HepG2 (cell line): Measurements from ENCODE around the gene TEX30.

Source experiments
- FOXP1 ChIP-seq, 2 experiments: fragments of 450-650 bp in 1 of 2; IDR thresholded peaks; 2 replicates each; pipeline ENCODE4 v1.6.1; 2017 to 2018; ENCODE audit warnings: antibody characterized with exemption in 1 of 2
- MAZ ChIP-seq, 2 experiments: sonication (generic) in 1 of 2; formaldehyde crosslinking in 1 of 2; IDR thresholded peaks; 2 replicates each; pipeline versions ENCODE4 v1.5.0 to v1.6.1; 2012 to 2020; ENCODE audit warnings: low read depth in 2 of 2, mild to moderate bottlenecking in 2 of 2, borderline replicate concordance in 1 of 2, improper control_type of control experiment in 1 of 2, low read length in 1 of 2, missing genetic modification reagents in 1 of 2, moderate library complexity in 1 of 2

GRCh38 chr13:102774591-102775520 is 1.3 kb upstream of the TEX30 start:
- no peak for TF ChIP-seq MAZ (IDR thresholded peaks at IDR 0.05; ENCODE audit: borderline replicate concordance, low read depth, low read length)
- TF ChIP-seq MAZ (CRISPR knock-in tag; IDR thresholded peaks at IDR 0.05; ENCODE audit: low read depth): no peak
- TF ChIP-seq FOXP1 (IDR thresholded peaks at IDR 0.05): no peak
- no peak for TF ChIP-seq FOXP1 (CRISPR knock-in tag; IDR thresholded peaks at IDR 0.05)
